ENCODE results near the gene PDGFD.

PDGFD gene

DNA sequence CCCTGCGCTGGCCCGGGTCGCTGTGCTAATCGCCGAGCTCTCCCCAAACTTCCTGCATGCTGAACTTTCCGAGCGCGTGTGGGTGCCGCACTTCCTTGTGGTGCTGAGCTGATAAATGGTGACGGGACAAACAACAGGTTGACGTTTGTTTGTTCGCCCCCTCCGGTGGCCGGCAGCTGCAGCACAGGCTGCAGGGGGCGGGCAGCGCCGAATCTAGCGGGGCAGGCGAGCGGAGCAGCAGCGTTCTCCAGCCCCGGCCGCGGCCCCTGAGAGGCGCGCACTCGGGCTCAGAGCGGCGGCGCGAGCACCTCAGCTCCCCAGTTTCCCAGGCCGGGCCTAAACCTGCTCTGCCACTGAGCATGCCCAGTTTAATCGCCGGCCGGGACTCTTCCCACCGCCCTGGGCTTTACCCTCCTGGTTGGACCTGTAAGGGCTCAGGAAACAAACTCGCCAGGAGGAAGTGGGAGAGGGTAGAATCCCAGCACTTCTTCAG is at the start of gene PDGFD:
Gene PDGFD (minus strand): TSS at position 120 of the 493 bp plus-strand sequence.
- DNase-seq = peak; percentile 58 to 81

- no peak for DNase-seq
Measured at GRCh38 chr11:104206936-104207335, 43.0 kb upstream of the PDGFD start.

DNA sequence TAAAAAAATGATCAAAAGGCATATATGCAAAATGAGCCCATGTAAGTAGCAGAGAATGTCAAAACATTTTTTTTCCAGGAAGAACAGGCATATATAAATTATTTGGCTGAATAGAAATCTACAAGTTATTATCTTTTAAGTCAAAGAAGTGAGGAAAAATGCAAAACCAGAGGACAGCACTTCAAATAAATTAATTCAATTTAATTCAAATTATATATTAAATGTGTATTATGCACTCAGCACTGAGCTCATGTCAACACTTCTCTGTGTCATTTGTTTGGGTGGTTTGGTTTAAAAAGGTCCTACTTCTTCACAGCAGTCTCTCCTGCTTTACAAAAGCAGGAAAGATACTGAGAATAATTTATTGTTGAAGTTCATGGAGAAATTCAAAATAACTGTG is 41.9 kb upstream of the PDGFD start:
- DNase-seq = no peak

GRCh38 chr11:104200688-104201087 is 36.7 kb upstream of the PDGFD start:
- DNase-seq = no peak

DNA sequence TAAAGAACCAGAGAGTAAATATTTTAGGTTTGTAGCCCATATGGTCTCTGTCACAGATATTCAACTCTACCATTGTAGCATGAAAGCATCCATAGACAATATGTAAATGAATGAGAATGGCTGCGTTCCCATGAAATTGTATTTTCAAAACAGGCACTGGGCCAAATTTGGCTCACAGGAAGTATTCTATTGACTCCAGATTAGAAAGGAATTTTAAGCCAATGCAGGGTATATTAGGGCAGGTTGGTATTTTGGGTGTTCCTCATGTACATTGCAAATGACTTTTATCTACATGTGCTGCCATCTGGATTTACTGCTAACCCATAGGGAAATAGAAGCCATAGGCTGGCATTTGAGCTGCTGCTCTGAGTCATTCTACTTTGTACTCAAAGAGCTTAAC is 35.1 kb upstream of the PDGFD start:
- DNase-seq = peak; percentile 23 to 55

DNA sequence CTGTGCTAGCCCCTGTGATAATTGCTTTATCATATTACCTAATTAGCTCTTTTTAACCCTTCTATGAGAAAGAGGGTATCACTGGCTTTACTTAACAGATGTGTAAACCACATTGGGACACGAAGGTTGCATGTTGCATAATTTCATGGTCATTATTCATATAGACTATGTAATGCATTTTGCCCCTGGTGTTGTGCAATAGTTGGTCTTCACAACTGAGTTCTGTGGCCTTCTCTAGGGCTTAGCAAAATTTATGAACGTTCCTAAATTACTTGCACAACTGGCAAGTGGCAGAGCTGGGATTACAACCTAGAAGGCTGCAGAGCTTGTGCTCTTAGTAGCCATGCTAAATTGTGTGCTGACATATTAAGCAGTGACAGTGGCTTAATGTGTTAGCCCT is 34.6 kb upstream of the PDGFD start:
- no peak for DNase-seq

GRCh38 chr11:104191124-104191523 is 27.2 kb upstream of the PDGFD start:
- no peak for DNase-seq

DNA sequence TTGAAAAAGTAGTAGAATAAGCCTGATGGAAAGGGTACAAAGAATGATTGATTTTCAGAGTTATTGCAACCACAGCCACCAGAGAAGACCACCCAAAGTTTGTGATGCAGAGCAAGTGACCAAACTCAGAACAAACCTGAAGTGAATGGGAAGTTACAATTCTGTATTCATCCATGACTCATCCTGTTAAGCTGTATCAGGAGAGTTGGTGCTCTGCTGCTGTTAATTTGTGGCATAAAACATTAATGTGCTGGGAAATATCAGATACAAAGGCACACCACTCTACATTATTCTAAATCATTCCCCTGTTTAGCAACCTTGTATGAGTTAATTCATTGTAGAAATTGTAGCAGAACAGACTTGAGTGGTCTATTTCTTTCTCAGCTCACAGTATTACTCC is 19.6 kb upstream of the PDGFD start:
- no peak for DNase-seq

- no peak for DNase-seq
Measured at GRCh38 chr11:104175769-104176168, 11.8 kb upstream of the PDGFD start.

DNA sequence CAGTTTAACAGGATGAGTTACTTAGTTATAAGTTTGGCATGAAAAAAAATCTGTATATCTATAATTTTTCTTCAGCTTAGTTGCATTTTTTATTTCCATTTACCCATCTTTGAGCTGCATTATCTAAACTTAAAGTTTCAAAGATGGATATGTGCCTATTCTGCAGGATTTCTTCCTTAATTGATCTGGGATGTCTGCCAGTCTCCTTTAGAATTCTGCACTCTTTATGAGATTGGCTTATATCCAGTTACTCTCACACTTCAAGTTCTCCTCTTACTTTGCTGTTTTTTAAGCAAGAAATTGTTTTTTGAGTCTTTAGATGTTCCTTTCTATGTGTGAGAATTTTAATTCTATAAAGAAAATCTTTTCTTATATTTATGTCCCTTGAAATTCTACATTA is 5.1 kb upstream of the PDGFD start:
- DNase-seq = peak; percentile 77 to 86

DNA sequence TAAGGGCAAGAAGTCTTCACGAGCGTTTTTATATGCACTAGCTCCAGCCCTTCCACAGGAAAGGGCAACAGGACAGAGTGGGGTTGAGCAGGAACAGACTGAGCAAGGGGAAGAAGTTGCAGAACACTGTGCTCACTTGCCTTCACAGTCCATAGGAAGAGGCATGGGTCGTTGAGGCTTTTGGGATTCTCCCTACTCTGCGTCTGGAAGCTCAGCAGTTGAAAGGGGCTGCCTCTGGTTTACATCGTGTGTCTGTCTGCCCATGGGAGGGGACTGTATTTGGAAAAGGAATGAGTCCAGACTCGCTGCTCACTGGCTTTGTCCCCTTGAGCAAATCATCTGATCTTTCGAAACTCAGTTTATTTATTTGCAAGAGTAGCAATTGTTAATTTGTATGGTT is 1.1 kb upstream of the PDGFD start:
- DNase-seq = no peak

GRCh38 chr11:104163100-104164027 is 583 bp downstream of the PDGFD start:
- DNase-seq = peak; percentile 17 to 53

DNA sequence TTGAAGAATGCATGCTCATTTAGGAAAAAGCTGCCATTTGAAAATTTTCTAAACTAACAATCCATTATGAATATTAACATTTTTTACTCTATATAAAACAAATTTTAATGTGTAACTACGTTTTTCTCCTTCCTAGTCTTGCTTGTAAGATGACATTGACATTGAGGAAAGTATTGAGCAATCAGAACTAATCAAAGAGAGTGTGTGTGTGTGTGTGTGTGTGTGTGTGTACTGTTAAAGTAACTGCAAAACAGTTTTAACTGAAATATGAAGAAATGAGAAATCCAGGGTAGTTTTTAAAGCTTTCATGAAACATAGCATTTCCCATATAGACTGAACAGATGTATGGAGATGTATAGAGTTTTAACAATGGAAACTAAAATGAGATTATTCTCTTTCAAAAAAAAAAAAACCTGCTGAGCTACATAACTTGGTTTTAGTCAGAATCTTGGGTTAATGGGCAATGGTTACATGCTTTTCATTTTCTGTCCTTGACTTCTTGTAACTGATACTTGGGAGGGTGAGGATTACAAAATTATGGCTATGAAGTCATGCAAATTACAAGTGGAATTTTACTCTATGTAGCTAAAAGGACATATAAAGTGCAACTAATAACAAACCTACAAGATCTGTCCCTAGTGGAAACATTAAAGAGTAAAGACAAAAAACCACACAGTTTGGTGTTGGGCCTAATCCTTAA is 2.0 kb downstream of the PDGFD start:
- no peak for DNase-seq

GRCh38 chr11:104159356-104159755 is 4.6 kb downstream of the PDGFD start:
- no peak for DNase-seq

- peak in 1 of 2 experiments; percentile 13 for DNase-seq
Measured at GRCh38 chr11:104155375-104155774, 8.6 kb downstream of the PDGFD start.

DNA sequence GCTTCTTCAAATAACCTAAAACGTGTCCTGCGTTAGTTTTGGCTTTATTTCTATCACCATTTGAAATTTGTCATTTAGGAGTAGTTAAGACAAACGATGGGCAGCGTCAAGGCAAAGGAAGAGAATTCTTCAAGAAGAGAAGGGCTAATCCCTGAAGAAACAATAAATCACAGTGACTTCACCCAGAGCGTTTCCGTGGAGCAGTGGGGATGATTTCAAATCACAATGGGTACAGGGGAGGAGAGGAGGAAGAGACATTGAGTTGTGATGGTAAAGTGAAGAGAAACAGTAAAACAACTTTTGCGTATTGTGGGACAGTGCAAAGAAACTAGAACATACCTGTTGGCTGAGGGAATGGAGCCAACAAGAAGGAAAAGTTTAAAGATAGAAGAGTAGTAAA is 9.7 kb downstream of the PDGFD start:
- no peak for DNase-seq

- DNase-seq = no peak
Measured at GRCh38 chr11:104152941-104153505, 10.9 kb downstream of the PDGFD start.

GRCh38 chr11:104151404-104152204 is 12.3 kb downstream of the PDGFD start:
- peak in 1 of 2 experiments; percentile 11 for DNase-seq

DNA sequence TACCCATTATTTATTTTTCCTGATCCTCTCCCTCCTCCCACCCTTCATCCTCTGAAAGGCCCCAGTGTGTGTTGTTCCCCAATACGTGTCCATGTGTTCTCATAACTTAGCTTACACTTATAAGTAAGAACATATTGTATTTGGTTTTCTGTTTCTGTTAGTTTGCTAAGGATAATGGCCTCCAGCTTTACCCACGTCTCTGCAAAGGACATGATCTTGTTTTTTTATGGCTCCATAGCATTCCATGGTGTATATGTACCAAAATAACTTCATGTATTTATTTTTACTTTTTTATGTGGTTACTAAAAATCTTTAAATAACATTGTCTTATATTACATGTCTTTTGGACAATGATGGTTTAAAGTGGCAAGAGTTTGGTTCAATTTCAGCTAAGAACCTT is 15.2 kb downstream of the PDGFD start:
- DNase-seq = no peak

GRCh38 chr11:104148074-104148473 is 15.9 kb downstream of the PDGFD start:
- DNase-seq = peak; percentile 33 to 68

DNA sequence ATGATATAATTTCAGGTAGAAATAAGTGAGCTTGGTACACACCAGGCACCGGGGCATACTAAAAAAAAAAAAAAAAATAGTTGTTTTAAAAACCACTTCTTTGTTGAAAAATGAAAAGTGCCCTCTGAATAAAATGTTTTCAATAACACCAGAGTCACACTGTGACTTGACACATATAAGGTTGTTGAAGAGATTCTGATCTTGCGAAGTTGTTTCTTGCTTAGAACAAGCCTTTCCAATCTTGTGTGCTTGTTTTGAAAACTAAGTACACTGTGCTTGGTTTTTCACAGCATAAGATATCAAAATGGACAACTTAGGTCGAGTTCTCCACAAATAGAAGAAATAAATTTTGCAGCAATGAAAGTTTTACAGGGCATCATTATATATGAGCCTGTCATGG is 17.0 kb downstream of the PDGFD start:
- no peak for DNase-seq

GRCh38 chr11:104146421-104146820 is 17.5 kb downstream of the PDGFD start:
- peak; percentile 41 to 79 for DNase-seq

DNA sequence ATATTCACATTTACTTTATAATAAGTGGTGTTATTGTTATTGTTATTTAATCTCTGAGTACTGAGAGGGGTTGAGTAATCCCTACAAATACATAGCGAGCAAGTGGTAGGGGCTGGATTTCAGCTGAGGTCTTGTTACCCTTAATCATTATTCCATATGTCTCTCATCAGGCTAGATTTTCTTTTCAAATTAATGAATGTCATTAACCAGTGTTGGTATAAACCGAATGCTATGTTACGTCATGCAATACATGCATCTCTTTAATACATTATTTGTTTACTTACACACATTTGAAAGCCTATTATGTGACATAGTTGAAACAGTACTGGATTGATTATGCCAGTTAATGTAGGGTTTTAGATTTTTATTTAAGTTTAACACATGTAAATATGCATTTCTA is 18.9 kb downstream of the PDGFD start:
- DNase-seq = no peak
